K562 (cell line): Measurements from ENCODE around the gene MTARC2. TPM values are rescaled to one million over a fixed set of nuclear protein-coding genes. Genes with fewer than 3 reads are reported as not detected.

Source experiments
- CC2D1A ChIP-seq: fragments of 450-650 bp; IDR thresholded peaks from 2 replicates; pipeline ENCODE4 v1.6.1; 2017; ENCODE audit warnings: mild to moderate bottlenecking
- GATAD2A ChIP-seq: fragments of 450-650 bp; IDR thresholded peaks from 2 replicates; pipeline ENCODE4 v1.6.1; 2017
- GTF2B ChIP-seq: IDR thresholded peaks from 2 replicates; pipeline ENCODE4 v1.6.1; 2011; ENCODE audit not compliant: insufficient read length; ENCODE audit errors: extremely low read depth
- HDGF ChIP-seq: fragments of 450-650 bp; IDR thresholded peaks from 2 replicates; pipeline ENCODE4 v1.6.1; 2016
- KLF10 ChIP-seq: fragments of 250-450 bp; sonication (Bioruptor Pico); IDR thresholded peaks from 2 replicates; pipeline ENCODE4 v1.6.1; 2021; ENCODE audit warnings: matching md5 sums
- MAFK ChIP-seq: IDR thresholded peaks from 2 replicates; pipeline ENCODE4 v1.6.1; 2011; ENCODE audit warnings: low read length, improper control_type of control experiment
- NONO ChIP-seq, 2 experiments: fragments of 200-400 bp in 1 of 2; fragments of 450-650 bp in 1 of 2; formaldehyde crosslinking in 1 of 2; IDR thresholded peaks; 2 replicates each; pipeline ENCODE4 v1.6.1; 2017; ENCODE audit warnings: low read depth in 2 of 2, mild to moderate bottlenecking in 2 of 2, moderate library complexity in 2 of 2, low read length in 1 of 2
- RBM25 ChIP-seq: fragments of 200-400 bp; formaldehyde crosslinking; IDR thresholded peaks from 2 replicates; pipeline ENCODE4 v1.6.1; 2018; ENCODE audit warnings: low read length, low read depth, moderate library complexity; ENCODE audit not compliant: severe bottlenecking
- RBM39 ChIP-seq: fragments of 200-400 bp; formaldehyde crosslinking; optimal IDR thresholded peaks from 2 replicates; pipeline ENCODE3; 2018; ENCODE audit warnings: low read depth, low read length
- SIN3B ChIP-seq: fragments of 450-650 bp; IDR thresholded peaks from 2 replicates; pipeline ENCODE4 v1.6.1; 2017; ENCODE audit warnings: low read depth, mild to moderate bottlenecking, moderate library complexity
- TEAD4 ChIP-seq, 2 experiments: sonication (generic) in 1 of 2; formaldehyde crosslinking in 1 of 2; IDR thresholded peaks; 2 replicates each; pipeline versions ENCODE4 v1.6.1 to v1.8.0; 2012 to 2022; ENCODE audit warnings: borderline replicate concordance in 1 of 2, inconsistent platforms in 1 of 2, low read length in 1 of 2, mild to moderate bottlenecking in 1 of 2, missing genetic modification reagents in 1 of 2
- TRIM24 ChIP-seq, 2 experiments: fragments of 450-650 bp; IDR thresholded peaks; 2 replicates each; pipeline ENCODE4 v1.6.1; 2016
- YY1 ChIP-seq, 3 experiments: IDR thresholded peaks; 2 replicates each; pipeline ENCODE4 v1.6.1; 2011; ENCODE audit warnings: low read length in 2 of 3, mild to moderate bottlenecking in 2 of 3, moderate library complexity in 2 of 3, borderline replicate concordance in 1 of 3, control low read depth in 1 of 3, low read depth in 1 of 3; ENCODE audit not compliant: insufficient read depth in 3 of 3, insufficient replicate concordance in 2 of 3, control insufficient read depth in 1 of 3, insufficient read length in 1 of 3; ENCODE audit errors: extremely low read depth in 1 of 3
- ZBED1 ChIP-seq: IDR thresholded peaks from 2 replicates; pipeline ENCODE4 v1.6.1; 2014
- ZBTB33 ChIP-seq: sonication (generic); formaldehyde crosslinking; IDR thresholded peaks from 2 replicates; pipeline ENCODE4 v1.8.1; 2023; ENCODE audit warnings: mild to moderate bottlenecking, missing genetic modification reagents
- ZNF311 ChIP-seq: fragments of 250-450 bp; sonication (Bioruptor Pico); IDR thresholded peaks from 2 replicates; pipeline ENCODE4 v1.4.0; 2020; ENCODE audit warnings: mild to moderate bottlenecking, moderate library complexity
- ZNF75A ChIP-seq: fragments of 450-650 bp; formaldehyde crosslinking; IDR thresholded peaks from 2 replicates; pipeline ENCODE4 v1.4.0; 2020; ENCODE audit warnings: mild to moderate bottlenecking
- polyA plus RNA-seq, 8 experiments: library from polyadenylated mRNA; depleted of rRNA in 4 of 8; stranded (reverse) in 5 of 8; unstranded in 3 of 8; fragments of >200 nt; fragmentation: Nextera tagmentation in 2 of 8; fragmentation: Illumina TruSeq in 1 of 8; extraction: Ambion mirVana in 2 of 8; extraction: Trizol in 1 of 8; gene quantifications; 2 replicates each; pipeline versions ENCODE4 v1.2.1 to v1.2.3, GENCODE V29; 2011 to 2014; ENCODE audit warnings: inconsistent platforms in 1 of 8, missing spikeins in 1 of 8
- total RNA-seq, 7 experiments: library from RNA; depleted of rRNA in 6 of 7; stranded (reverse); fragments of >200 nt in 6 of 7; fragmentation: Illumina TruSeq in 2 of 7; extraction: Trizol in 2 of 7; gene quantifications; 2 replicates each; pipeline versions ENCODE4 v1.2.1 to v1.2.3, GENCODE V29; 2011 to 2021; ENCODE audit warnings: low replicate concordance in 1 of 7

The MTARC2 gene
- total and polyA plus RNA-seq, 9 of the 15 experiments (the other 6 are each of a cell fraction or from before 2014, with no cell fraction given): 0.03 to 0.35 TPM; not detected in 7

GRCh38 chr1:220733086-220733601, 15.0 kb upstream of the MTARC2 start (continued):
- no peak for TF ChIP-seq ZBTB33 (CRISPR knock-in tag)
- peak; percentile 30; the same call in 1 of the 2 replicates for TF ChIP-seq TEAD4 (IDR thresholded peaks at IDR 0.05; ENCODE audit: low read length)
- TF ChIP-seq TEAD4 (CRISPR knock-in tag; IDR thresholded peaks at IDR 0.05; ENCODE audit: borderline replicate concordance): no peak
- TF ChIP-seq ZBED1: no peak
- no peak for TF ChIP-seq TRIM24 (IDR thresholded peaks at IDR 0.05)
- TF ChIP-seq CC2D1A: peak; percentile 57; the same call in 1 of the 2 replicates
- TF ChIP-seq GATAD2A: no peak
- TF ChIP-seq ZNF75A (CRISPR knock-in tag): no peak
- TF ChIP-seq GTF2B: no peak
- TF ChIP-seq YY1 (IDR thresholded peaks at IDR 0.05; ENCODE audit: borderline replicate concordance in 1 of 3, control insufficient read depth in 1 of 3, extremely low read depth in 1 of 3, insufficient read depth in 3 of 3, insufficient read length in 1 of 3, insufficient replicate concordance in 2 of 3, low read depth in 1 of 3, low read length in 2 of 3): no peak
- TF ChIP-seq MAFK: no peak
- no peak for TF ChIP-seq RBM39
- TF ChIP-seq SIN3B: no peak
- no peak for TF ChIP-seq ZNF311 (CRISPR knock-in tag)
- TF ChIP-seq NONO (IDR thresholded peaks at IDR 0.05; ENCODE audit: low read depth in 2 of 2, low read length in 1 of 2): no peak
- no peak for TF ChIP-seq HDGF
- TF ChIP-seq KLF10 (CRISPR knock-in tag): no peak
- no peak for TF ChIP-seq RBM25
